Osteocyte (in vitro differentiated cells): ENCODE data around the gene SGCD. TPM values are rescaled to one million over a fixed set of nuclear protein-coding genes. Genes with fewer than 3 reads are reported as not detected.
A peak's percentile ranks its signal among the peaks of the same experiment; 100 is the strongest.

Experiments used
- DNase-seq: peaks from one replicate; pipeline ENCODE4 v3.0.0; 2021; ENCODE audit warnings: mixed read lengths; ENCODE audit not compliant: unreplicated experiment; ENCODE audit errors: extremely low spot score
- H3K27ac Mint-ChIP-seq: one replicate; pipeline ENCODE4 v1.8.0; 2021; ENCODE audit warnings: mild to moderate bottlenecking, mixed read lengths; ENCODE audit not compliant: unreplicated experiment
- H3K27me3 Mint-ChIP-seq: one replicate; pipeline ENCODE4 v1.8.0; 2021; ENCODE audit warnings: mixed read lengths; ENCODE audit not compliant: unreplicated experiment
- H3K36me3 Mint-ChIP-seq: one replicate; pipeline ENCODE4 v1.8.0; 2021; ENCODE audit warnings: mixed read lengths; ENCODE audit not compliant: unreplicated experiment
- H3K4me1 Mint-ChIP-seq: one replicate; pipeline ENCODE4 v1.8.0; 2021; ENCODE audit warnings: mixed read lengths; ENCODE audit not compliant: unreplicated experiment
- H3K4me3 Mint-ChIP-seq: one replicate; pipeline ENCODE4 v1.8.0; 2021; ENCODE audit warnings: mild to moderate bottlenecking, moderate library complexity, mixed read lengths; ENCODE audit not compliant: unreplicated experiment
- H3K9me3 Mint-ChIP-seq: one replicate; pipeline ENCODE4 v1.8.0; 2021; ENCODE audit warnings: mixed read lengths; ENCODE audit not compliant: unreplicated experiment
- total RNA-seq: library from RNA; stranded (reverse); gene quantifications from 2 replicates; pipeline ENCODE4 v1.2.1, GENCODE V29; 2021
- TF ChIP-seq, protein P1 (sequence below): fragments of 200-600 bp; sonication (generic); IDR thresholded peaks from 2 replicates; pipeline ENCODE4 v1.5.0; 2021; ENCODE audit warnings: antibody characterized with exemption, mild to moderate bottlenecking, moderate library complexity

The SGCD gene
- total RNA-seq, 1 donor from 2014 or later = 13.1 TPM

DNA sequence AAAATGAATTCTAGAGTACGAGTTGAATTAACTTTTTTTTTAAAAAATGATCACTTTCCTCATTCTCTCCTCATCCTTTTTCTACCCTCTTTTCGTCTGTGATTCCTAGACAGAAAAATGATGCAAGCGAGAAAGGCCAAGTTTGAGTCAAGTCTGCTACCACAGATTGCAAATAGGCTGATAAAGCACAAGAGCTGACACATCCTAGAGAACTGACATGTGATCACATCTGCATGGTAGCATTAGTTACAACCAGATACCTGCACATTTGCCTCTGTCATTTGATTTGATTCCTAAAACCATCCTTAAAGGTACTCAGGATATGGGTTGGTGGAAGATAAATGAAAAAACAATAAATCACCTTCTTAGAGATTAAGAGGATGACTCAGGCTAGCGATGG is 297.7 kb downstream of the SGCD start:
- DNase-seq = no peak

DNA sequence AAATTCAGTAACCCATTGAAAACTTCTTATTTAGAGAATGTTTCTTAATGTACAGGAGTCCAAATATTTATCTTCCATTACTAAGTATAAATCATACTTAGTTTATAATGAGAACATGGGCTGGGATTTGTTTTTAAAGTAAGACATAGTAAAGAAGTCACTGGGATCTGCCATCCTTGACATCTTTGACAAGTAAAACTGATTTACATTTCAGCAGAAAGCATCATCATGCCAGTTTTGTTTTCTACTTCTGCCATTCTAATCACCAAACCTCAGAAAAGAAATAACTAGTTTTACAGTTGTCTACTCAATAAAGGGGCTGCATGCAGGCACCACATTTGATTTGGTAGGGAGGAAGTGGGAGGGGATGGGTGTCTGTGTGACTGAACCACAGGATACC is 301.5 kb downstream of the SGCD start:
- TF ChIP-seq, protein P1, sequence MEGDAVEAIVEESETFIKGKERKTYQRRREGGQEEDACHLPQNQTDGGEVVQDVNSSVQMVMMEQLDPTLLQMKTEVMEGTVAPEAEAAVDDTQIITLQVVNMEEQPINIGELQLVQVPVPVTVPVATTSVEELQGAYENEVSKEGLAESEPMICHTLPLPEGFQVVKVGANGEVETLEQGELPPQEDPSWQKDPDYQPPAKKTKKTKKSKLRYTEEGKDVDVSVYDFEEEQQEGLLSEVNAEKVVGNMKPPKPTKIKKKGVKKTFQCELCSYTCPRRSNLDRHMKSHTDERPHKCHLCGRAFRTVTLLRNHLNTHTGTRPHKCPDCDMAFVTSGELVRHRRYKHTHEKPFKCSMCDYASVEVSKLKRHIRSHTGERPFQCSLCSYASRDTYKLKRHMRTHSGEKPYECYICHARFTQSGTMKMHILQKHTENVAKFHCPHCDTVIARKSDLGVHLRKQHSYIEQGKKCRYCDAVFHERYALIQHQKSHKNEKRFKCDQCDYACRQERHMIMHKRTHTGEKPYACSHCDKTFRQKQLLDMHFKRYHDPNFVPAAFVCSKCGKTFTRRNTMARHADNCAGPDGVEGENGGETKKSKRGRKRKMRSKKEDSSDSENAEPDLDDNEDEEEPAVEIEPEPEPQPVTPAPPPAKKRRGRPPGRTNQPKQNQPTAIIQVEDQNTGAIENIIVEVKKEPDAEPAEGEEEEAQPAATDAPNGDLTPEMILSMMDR = no peak
- H3K27me3 Mint-ChIP-seq = no peaks in the 10 kb centered on the region
- H3K36me3 Mint-ChIP-seq = no peaks in the 10 kb centered on the region
- H3K27ac Mint-ChIP-seq = no peak overlapping the region
- H3K4me1 Mint-ChIP-seq = no peaks in the 10 kb centered on the region
- no peak overlapping the region for H3K4me3 Mint-ChIP-seq
- no peaks in the 10 kb centered on the region for H3K9me3 Mint-ChIP-seq
- DNase-seq = no peak

More for the DNA sequence above, 297.7 kb downstream of the SGCD start:
- Mint-ChIP-seq H3K9me3 (no peaks in the 10 kb centered on the region), H3K36me3 (no peaks in the 10 kb centered on the region), H3K27me3 (no peaks in the 10 kb centered on the region), H3K4me3 (no peak overlapping the region), H3K4me1 (no peaks in the 10 kb centered on the region), H3K27ac (no peak overlapping the region)
- TF ChIP-seq, protein P1 = no peak

DNA sequence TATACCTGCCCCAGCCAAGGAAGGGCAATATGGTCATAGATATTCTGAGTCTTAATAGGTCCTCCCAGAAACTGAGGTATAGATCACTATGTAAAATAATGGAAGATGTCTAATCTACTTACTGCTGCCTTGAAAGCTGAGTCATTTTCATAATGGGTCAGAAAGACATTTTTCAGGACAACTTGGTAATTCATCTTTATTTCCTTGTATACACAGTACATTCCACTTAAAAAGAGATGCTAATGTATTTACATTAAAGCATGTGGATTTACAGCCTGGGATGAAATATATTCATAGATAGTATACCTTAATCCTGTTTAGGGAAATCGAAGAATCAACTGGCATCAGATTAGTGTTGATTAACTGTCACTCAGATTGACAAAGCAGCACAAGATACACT is 304.0 kb downstream of the SGCD start:
- Mint-ChIP-seq H3K4me1 (no peaks in the 10 kb centered on the region), H3K27ac (no peak overlapping the region), H3K36me3 (no peaks in the 10 kb centered on the region), H3K4me3 (no peak overlapping the region), H3K27me3 (no peaks in the 10 kb centered on the region), H3K9me3 (no peaks in the 10 kb centered on the region)
- no peak for DNase-seq
- TF ChIP-seq, protein P1 = no peak

DNA sequence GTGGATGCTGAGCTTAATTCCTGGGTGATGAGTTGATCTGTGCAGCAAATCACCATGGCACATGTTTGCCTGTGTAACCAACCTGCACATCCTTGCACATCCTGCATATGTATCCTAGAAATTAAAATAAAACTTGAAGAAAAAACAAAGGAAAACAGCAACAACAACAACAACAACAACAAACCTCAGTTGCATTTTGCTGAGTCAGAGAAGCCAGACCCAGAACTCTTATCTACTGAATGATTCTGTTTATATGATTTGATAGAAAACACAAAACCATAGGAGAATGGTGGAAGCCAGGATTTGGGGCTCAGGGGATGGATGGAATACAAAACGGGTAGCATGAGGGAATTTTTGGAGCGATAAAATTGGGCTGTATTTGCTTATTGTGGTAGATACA is 307.3 kb downstream of the SGCD start:
- H3K27ac Mint-ChIP-seq = no peak overlapping the region

DNA sequence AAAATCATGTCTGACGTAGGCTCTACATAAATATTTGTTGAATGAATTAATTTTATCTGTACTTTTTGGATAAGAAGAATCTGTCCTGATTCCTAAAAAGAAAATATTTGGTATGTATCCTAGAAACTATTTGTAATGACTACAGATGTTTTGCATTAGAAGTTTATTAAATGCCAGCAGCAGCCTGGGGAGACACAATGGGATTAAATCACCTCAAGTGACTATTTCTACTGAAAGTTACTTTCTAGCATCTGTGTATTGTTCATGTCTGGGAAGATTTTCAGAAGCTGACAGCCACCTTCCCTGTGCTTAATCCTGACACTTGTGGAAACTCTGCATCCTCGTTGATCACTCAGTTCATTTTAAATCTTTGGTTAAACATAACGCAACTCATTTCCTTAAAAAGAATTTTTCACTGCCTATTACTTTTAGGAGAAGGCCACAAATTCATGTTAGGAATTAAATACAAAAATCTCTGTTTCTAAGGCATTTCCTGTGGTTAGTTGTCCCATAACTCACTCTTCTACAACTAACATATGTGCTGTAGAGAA is 313.8 kb downstream of the SGCD start:
- no peak for DNase-seq
- Mint-ChIP-seq H3K4me3 (no peak overlapping the region), H3K36me3 (peaks cover 3% of the 10 kb centered on the region), H3K9me3 (no peaks in the 10 kb centered on the region), H3K27me3 (no peaks in the 10 kb centered on the region), H3K4me1 (peaks cover 11% of the 10 kb centered on the region), H3K27ac (peak overlapping the region; percentile 48)
- TF ChIP-seq, protein P1 = no peak

More for the DNA sequence above, 307.3 kb downstream of the SGCD start:
- TF ChIP-seq, protein P1 = no peak
- no peaks in the 10 kb centered on the region for H3K9me3 Mint-ChIP-seq
- H3K27me3 Mint-ChIP-seq = no peaks in the 10 kb centered on the region
- DNase-seq = no peak
- no peaks in the 10 kb centered on the region for H3K4me1 Mint-ChIP-seq
- H3K36me3 Mint-ChIP-seq = peaks cover 3% of the 10 kb centered on the region
- H3K4me3 Mint-ChIP-seq = no peak overlapping the region
